CD4-positive, CD25-positive, alpha-beta regulatory T cell (primary cell): Measurements from ENCODE around the gene SCRN1. TPM values are rescaled to one million over a fixed set of nuclear protein-coding genes. Genes with fewer than 3 reads are reported as not detected.

Source experiments
- ATAC-seq, 2 donors: fragments of 150-1000 bp; cut with Tn5 transposase; one replicate each; pipeline ENCODE4 v1.10.0; 2021; ENCODE audit warnings: low read depth in 2 of 2, moderate number of reproducible peaks in 2 of 2, moderate library complexity in 1 of 2
- DNase-seq, 3 donors: peaks; one replicate each; pipeline versions ENCODE4 v3.0.0 to v3.0.0-alpha.2; 2012 to 2022; ENCODE audit warnings: mixed read lengths in 1 of 3
- H3K27ac ChIP-seq: one replicate; pipeline ENCODE4 v1.7.0; 2013; ENCODE audit warnings: mild to moderate bottlenecking, low read length; ENCODE audit not compliant: insufficient read depth, poor library complexity, severe bottlenecking
- H3K27me3 ChIP-seq: one replicate; pipeline ENCODE4 v1.7.0; 2013; ENCODE audit warnings: low read length; ENCODE audit not compliant: control insufficient read depth, insufficient read depth
- H3K36me3 ChIP-seq: one replicate; pipeline ENCODE4 v1.7.0; 2013; ENCODE audit warnings: mild to moderate bottlenecking, low read length, moderate library complexity; ENCODE audit not compliant: control insufficient read depth, insufficient read depth
- H3K4me1 ChIP-seq: 2 replicates; pipeline ENCODE4 v1.7.0; 2013; ENCODE audit warnings: mild to moderate bottlenecking, low read length; ENCODE audit not compliant: insufficient read depth, control insufficient read depth, poor library complexity, severe bottlenecking
- H3K4me3 ChIP-seq: one replicate; pipeline ENCODE4 v1.7.0; 2013; ENCODE audit warnings: low read depth, mild to moderate bottlenecking, low read length, moderate library complexity
- H3K9me3 ChIP-seq, 2 experiments: 1 replicate in 1 of 2; 2 replicates in 1 of 2; pipeline ENCODE4 v1.7.0; 2013; ENCODE audit warnings: low read length in 2 of 2, mild to moderate bottlenecking in 1 of 2, moderate library complexity in 1 of 2; ENCODE audit not compliant: control insufficient read depth in 2 of 2
- H3K27ac Mint-ChIP-seq, 3 donors: one replicate each; pipeline ENCODE4 v1.8.0; 2020 to 2022; ENCODE audit warnings: mild to moderate bottlenecking in 3 of 3, mixed read lengths in 3 of 3, moderate library complexity in 2 of 3
- H3K27me3 Mint-ChIP-seq: one replicate; pipeline ENCODE4 v1.8.0; 2022; ENCODE audit warnings: mild to moderate bottlenecking, mixed read lengths
- H3K36me3 Mint-ChIP-seq: one replicate; pipeline ENCODE4 v1.8.0; 2020; ENCODE audit warnings: mixed read lengths
- H3K4me1 Mint-ChIP-seq, 4 donors: one replicate each; pipeline ENCODE4 v1.8.0; 2020 to 2022; ENCODE audit warnings: mixed read lengths in 4 of 4, mild to moderate bottlenecking in 1 of 4
- H3K4me3 Mint-ChIP-seq, 4 donors: one replicate each; pipeline ENCODE4 v1.8.0; 2020 to 2022; ENCODE audit warnings: mild to moderate bottlenecking in 4 of 4, mixed read lengths in 4 of 4, moderate library complexity in 3 of 4
- H3K9me3 Mint-ChIP-seq, 7 donors: one replicate each; pipeline ENCODE4 v1.8.0; 2020 to 2022; ENCODE audit warnings: mixed read lengths in 7 of 7, mild to moderate bottlenecking in 3 of 7, moderate library complexity in 2 of 7
- polyA plus RNA-seq, 4 donors: library from polyadenylated mRNA; unstranded; fragments of 300-500 nt; fragmentation: Illumina TruSeq; gene quantifications; one replicate each; pipeline ENCODE4 v1.2.3, GENCODE V29; 2021
- total RNA-seq: library from RNA; stranded (reverse); gene quantifications from one replicate; pipeline ENCODE4 v1.2.3, GENCODE V29; 2022

The SCRN1 gene
- total and polyA plus RNA-seq, 5 donors from 2014 or later: 0.91 to 2.1 (median 1.9) TPM

- Mint-ChIP-seq H3K36me3 (no peaks in the 10 kb centered on the region), H3K9me3 (no peaks in the 10 kb centered on the region), H3K27me3 (peaks cover 53% of the 10 kb centered on the region), H3K4me1 (no peaks in the 10 kb centered on the region), H3K27ac (no peak overlapping the region), H3K4me3 (no peak overlapping the region)
- Histone ChIP-seq H3K4me1 (no peaks in the 10 kb centered on the region), H3K27me3 (peaks cover 8% of the 10 kb centered on the region), H3K36me3 (no peaks in the 10 kb centered on the region), H3K27ac (no peak overlapping the region), H3K9me3 (no peaks in the 10 kb centered on the region), H3K4me3 (no peak overlapping the region)
- ATAC-seq: no peak
- DNase-seq: no peak
Observed at GRCh38 chr7:29975561-29975960, 14.0 kb downstream of the SCRN1 start.

GRCh38 chr7:29974286-29974685, 15.3 kb downstream of the SCRN1 start:
- peaks cover 4% of the 10 kb centered on the region for H3K27me3 ChIP-seq
- ATAC-seq (no peak), DNase-seq (no peak)
- no peaks in the 10 kb centered on the region for H3K36me3 ChIP-seq
- Mint-ChIP-seq H3K4me1 (peaks cover 0 to 4% (median 3%) of the 10 kb centered on the region in 4 donors), H3K4me3 (no peak overlapping the region), H3K36me3 (no peaks in the 10 kb centered on the region), H3K27me3 (peaks cover 53% of the 10 kb centered on the region), H3K9me3 (peaks cover 0 to 3% (median 0%) of the 10 kb centered on the region in 7 donors), H3K27ac (no peak overlapping the region)
- no peak overlapping the region for H3K4me3 ChIP-seq
- no peaks in the 10 kb centered on the region for H3K4me1 ChIP-seq
- H3K9me3 ChIP-seq: no peaks in the 10 kb centered on the region
- H3K27ac ChIP-seq: no peak overlapping the region

GRCh38 chr7:29972315-29972669, 17.3 kb downstream of the SCRN1 start:
- H3K27me3 ChIP-seq: peaks cover 8% of the 10 kb centered on the region
- H3K4me3 ChIP-seq: no peak overlapping the region
- no peaks in the 10 kb centered on the region for H3K36me3 ChIP-seq
- Mint-ChIP-seq H3K4me3 (no peak overlapping the region), H3K27ac (no peak overlapping the region), H3K27me3 (peaks cover 64% of the 10 kb centered on the region), H3K4me1 (peaks cover 0 to 4% (median 3%) of the 10 kb centered on the region in 4 donors), H3K9me3 (peaks cover 0 to 3% (median 0%) of the 10 kb centered on the region in 7 donors), H3K36me3 (no peaks in the 10 kb centered on the region)
- no peak for ATAC-seq
- no peak for DNase-seq
- H3K9me3 ChIP-seq: no peaks in the 10 kb centered on the region
- no peaks in the 10 kb centered on the region for H3K4me1 ChIP-seq
- H3K27ac ChIP-seq: no peak overlapping the region

- H3K4me3 Mint-ChIP-seq: no peak overlapping the region
Observed at GRCh38 chr7:29971566-29972314, 17.9 kb downstream of the SCRN1 start.

GRCh38 chr7:29970158-29970557, 19.4 kb downstream of the SCRN1 start:
- no peaks in the 10 kb centered on the region for H3K36me3 Mint-ChIP-seq
- H3K4me3 ChIP-seq: no peak overlapping the region
- DNase-seq: no peak
- no peaks in the 10 kb centered on the region for H3K9me3 ChIP-seq
- peaks cover 0 to 3% (median 0%) of the 10 kb centered on the region in 7 donors for H3K9me3 Mint-ChIP-seq
- H3K4me3 Mint-ChIP-seq: no peak overlapping the region
- H3K27me3 Mint-ChIP-seq: peaks cover 60% of the 10 kb centered on the region
- H3K4me1 Mint-ChIP-seq: peaks cover 0 to 4% (median 3%) of the 10 kb centered on the region in 4 donors
- H3K27ac ChIP-seq: no peak overlapping the region
- peak overlapping the region in 1 of 3 donors; percentile 74 for H3K27ac Mint-ChIP-seq
- no peak for ATAC-seq
- no peaks in the 10 kb centered on the region for H3K4me1 ChIP-seq
- H3K27me3 ChIP-seq: peaks cover 3% of the 10 kb centered on the region
- H3K36me3 ChIP-seq: no peaks in the 10 kb centered on the region

More at GRCh38 chr7:29971566-29972314, 17.9 kb downstream of the SCRN1 start:
- no peaks in the 10 kb centered on the region for H3K4me1 ChIP-seq
- no peaks in the 10 kb centered on the region for H3K9me3 ChIP-seq
- no peaks in the 10 kb centered on the region for H3K36me3 ChIP-seq
- no peak overlapping the region for H3K27ac ChIP-seq
- H3K27me3 Mint-ChIP-seq: peaks cover 59% of the 10 kb centered on the region
- H3K27me3 ChIP-seq: peaks cover 8% of the 10 kb centered on the region
- H3K4me1 Mint-ChIP-seq: peaks cover 0 to 4% (median 3%) of the 10 kb centered on the region in 4 donors
- H3K4me3 ChIP-seq: no peak overlapping the region
- peaks cover 0 to 3% (median 0%) of the 10 kb centered on the region in 7 donors for H3K9me3 Mint-ChIP-seq
- no peak for ATAC-seq
- no peak for DNase-seq
- no peak overlapping the region for H3K27ac Mint-ChIP-seq
- H3K36me3 Mint-ChIP-seq: no peaks in the 10 kb centered on the region

- Histone ChIP-seq H3K4me3 (no peak overlapping the region), H3K27ac (no peak overlapping the region), H3K36me3 (no peaks in the 10 kb centered on the region), H3K4me1 (no peaks in the 10 kb centered on the region), H3K9me3 (no peaks in the 10 kb centered on the region), H3K27me3 (peaks cover 3% of the 10 kb centered on the region)
- peaks cover 59% of the 10 kb centered on the region for H3K27me3 Mint-ChIP-seq
- no peaks in the 10 kb centered on the region for H3K36me3 Mint-ChIP-seq
- no peak for ATAC-seq
- H3K4me1 Mint-ChIP-seq: peaks cover 0 to 4% (median 3%) of the 10 kb centered on the region in 4 donors
- peak overlapping the region in 1 of 3 donors; percentile 4 for H3K27ac Mint-ChIP-seq
- DNase-seq: no peak
- H3K4me3 Mint-ChIP-seq: no peak overlapping the region
- H3K9me3 Mint-ChIP-seq: peaks cover 0 to 3% (median 0%) of the 10 kb centered on the region in 7 donors
Observed at GRCh38 chr7:29969738-29970137, 19.9 kb downstream of the SCRN1 start.

GRCh38 chr7:29968683-29969395, 20.8 kb downstream of the SCRN1 start:
- Mint-ChIP-seq H3K9me3 (peaks cover 0 to 3% (median 0%) of the 10 kb centered on the region in 7 donors), H3K27ac (no peak overlapping the region), H3K27me3 (peaks cover 53% of the 10 kb centered on the region), H3K4me1 (peaks cover 0 to 4% (median 3%) of the 10 kb centered on the region in 4 donors), H3K4me3 (no peak overlapping the region), H3K36me3 (no peaks in the 10 kb centered on the region)
- ATAC-seq (no peak), DNase-seq (no peak)
- Histone ChIP-seq H3K4me1 (no peaks in the 10 kb centered on the region), H3K27ac (no peak overlapping the region), H3K9me3 (no peaks in the 10 kb centered on the region), H3K4me3 (no peak overlapping the region), H3K27me3 (peaks cover 3% of the 10 kb centered on the region), H3K36me3 (no peaks in the 10 kb centered on the region)
